WERI-Rb-1 (cell line): ENCODE measurements around the gene BNC2.

ENCODE experiments used
- DNase-seq: peaks from one replicate; pipeline ENCODE4 v3.0.0-alpha.2; 2020
- H3K27ac ChIP-seq: fragments of 250-450 bp; sonication (Bioruptor Pico); 2 replicates; pipeline ENCODE4 v1.5.1; 2020; ENCODE audit warnings: mild to moderate bottlenecking, moderate library complexity
- H3K27me3 ChIP-seq: fragments of 250-450 bp; sonication (Bioruptor Pico); 2 replicates; pipeline ENCODE4 v1.5.1; 2021; ENCODE audit warnings: mild to moderate bottlenecking, low read depth, moderate library complexity; ENCODE audit not compliant: insufficient read depth, severe bottlenecking
- H3K36me3 ChIP-seq: fragments of 250-450 bp; sonication (Bioruptor Pico); 2 replicates; pipeline ENCODE4 v1.5.1; 2020; ENCODE audit warnings: mild to moderate bottlenecking, moderate library complexity
- H3K4me3 ChIP-seq: 2 replicates; pipeline ENCODE4 v1.5.1; 2011; ENCODE audit warnings: low read depth, mild to moderate bottlenecking, control low read depth, low read length
- H3K9me3 ChIP-seq: fragments of 250-450 bp; sonication (Bioruptor Pico); 2 replicates; pipeline ENCODE4 v1.5.1; 2021; ENCODE audit warnings: mild to moderate bottlenecking, moderate library complexity; ENCODE audit not compliant: severe bottlenecking
- TF ChIP-seq, protein P1 (sequence below): IDR thresholded peaks from 2 replicates; pipeline ENCODE4 v1.5.1; 2011; ENCODE audit warnings: low read depth, mild to moderate bottlenecking, control low read depth, inconsistent platforms, low read length

The BNC2 gene

DNA sequence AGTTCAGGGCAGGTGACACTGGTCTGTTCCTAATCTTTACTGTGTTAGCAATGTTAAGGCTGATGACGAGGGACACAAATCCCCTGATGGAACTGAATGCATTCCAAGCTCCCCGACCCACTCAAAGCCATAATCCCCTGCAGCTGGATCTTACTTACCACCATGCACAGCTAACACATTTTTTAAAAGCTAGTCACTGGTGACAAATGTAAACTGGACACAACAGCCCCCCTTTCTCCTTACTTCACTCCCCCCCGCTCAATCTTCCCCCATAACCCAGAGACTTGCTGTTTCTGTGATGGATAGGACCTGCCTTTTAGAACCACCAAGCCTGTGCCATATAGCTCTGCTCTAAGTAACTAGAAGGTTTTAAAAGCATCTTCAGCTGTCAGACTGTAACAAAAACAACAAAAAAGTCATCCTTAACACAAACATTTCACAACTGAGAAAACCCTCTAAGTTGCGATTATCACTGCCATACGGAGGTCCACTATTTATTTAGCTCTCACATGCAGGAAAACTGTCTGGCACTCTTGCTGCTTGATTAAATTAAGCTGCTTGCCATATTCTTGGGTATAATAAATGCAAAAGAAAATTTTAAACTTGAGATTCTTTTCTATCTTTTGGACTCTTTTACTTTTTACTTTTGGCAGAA, 44.4 kb downstream of the BNC2 start:
- H3K27ac ChIP-seq = no peak overlapping the region
- H3K4me3 ChIP-seq = no peak overlapping the region
- no peaks in the 10 kb centered on the region for H3K36me3 ChIP-seq
- TF ChIP-seq, protein P1, sequence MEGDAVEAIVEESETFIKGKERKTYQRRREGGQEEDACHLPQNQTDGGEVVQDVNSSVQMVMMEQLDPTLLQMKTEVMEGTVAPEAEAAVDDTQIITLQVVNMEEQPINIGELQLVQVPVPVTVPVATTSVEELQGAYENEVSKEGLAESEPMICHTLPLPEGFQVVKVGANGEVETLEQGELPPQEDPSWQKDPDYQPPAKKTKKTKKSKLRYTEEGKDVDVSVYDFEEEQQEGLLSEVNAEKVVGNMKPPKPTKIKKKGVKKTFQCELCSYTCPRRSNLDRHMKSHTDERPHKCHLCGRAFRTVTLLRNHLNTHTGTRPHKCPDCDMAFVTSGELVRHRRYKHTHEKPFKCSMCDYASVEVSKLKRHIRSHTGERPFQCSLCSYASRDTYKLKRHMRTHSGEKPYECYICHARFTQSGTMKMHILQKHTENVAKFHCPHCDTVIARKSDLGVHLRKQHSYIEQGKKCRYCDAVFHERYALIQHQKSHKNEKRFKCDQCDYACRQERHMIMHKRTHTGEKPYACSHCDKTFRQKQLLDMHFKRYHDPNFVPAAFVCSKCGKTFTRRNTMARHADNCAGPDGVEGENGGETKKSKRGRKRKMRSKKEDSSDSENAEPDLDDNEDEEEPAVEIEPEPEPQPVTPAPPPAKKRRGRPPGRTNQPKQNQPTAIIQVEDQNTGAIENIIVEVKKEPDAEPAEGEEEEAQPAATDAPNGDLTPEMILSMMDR = no peak
- H3K9me3 ChIP-seq = no peaks in the 10 kb centered on the region
- H3K27me3 ChIP-seq = no peaks in the 10 kb centered on the region
- peak; percentile 47 for DNase-seq

- H3K9me3 ChIP-seq = no peaks in the 10 kb centered on the region
- DNase-seq = no peak
- TF ChIP-seq, protein P1 = no peak
- H3K27ac ChIP-seq = no peak overlapping the region
- H3K36me3 ChIP-seq = no peaks in the 10 kb centered on the region
- no peaks in the 10 kb centered on the region for H3K27me3 ChIP-seq
- no peak overlapping the region for H3K4me3 ChIP-seq
Measured at GRCh38 chr9:16825331-16825725, 45.1 kb downstream of the BNC2 start.

- Histone ChIP-seq H3K27ac (no peak overlapping the region), H3K9me3 (no peaks in the 10 kb centered on the region), H3K36me3 (no peaks in the 10 kb centered on the region), H3K4me3 (no peak overlapping the region), H3K27me3 (no peaks in the 10 kb centered on the region)
- TF ChIP-seq, protein P1 = no peak
- DNase-seq = peak; percentile 14
Measured at GRCh38 chr9:16824545-16825330, 45.7 kb downstream of the BNC2 start.

GRCh38 chr9:16823906-16824305, 46.6 kb downstream of the BNC2 start:
- H3K27ac ChIP-seq = no peak overlapping the region

GRCh38 chr9:16821344-16821743, 49.1 kb downstream of the BNC2 start:
- Histone ChIP-seq H3K27me3 (no peaks in the 10 kb centered on the region), H3K4me3 (no peak overlapping the region), H3K36me3 (no peaks in the 10 kb centered on the region), H3K9me3 (no peaks in the 10 kb centered on the region), H3K27ac (no peak overlapping the region)
- TF ChIP-seq, protein P1 = no peak
- no peak for DNase-seq

More at GRCh38 chr9:16823906-16824305, 46.6 kb downstream of the BNC2 start:
- Histone ChIP-seq H3K36me3 (no peaks in the 10 kb centered on the region), H3K27me3 (no peaks in the 10 kb centered on the region), H3K9me3 (no peaks in the 10 kb centered on the region), H3K4me3 (no peak overlapping the region)
- DNase-seq = no peak
- TF ChIP-seq, protein P1 = no peak
